GM12864 (cell line): Measurements from ENCODE around the gene NQO2.

Source experiments
- DNase-seq: peaks from one replicate; pipeline ENCODE4 v3.0.0-alpha.2; 2011; ENCODE audit warnings: low read depth
- H3K4me3 ChIP-seq: 2 replicates; pipeline ENCODE4 v1.5.1; 2011; ENCODE audit warnings: mild to moderate bottlenecking, low read depth, low read length, control low read depth
- CTCF ChIP-seq: IDR thresholded peaks from 2 replicates; pipeline ENCODE4 v1.5.1; 2011; ENCODE audit warnings: low read depth, mild to moderate bottlenecking, moderate library complexity, low read length, control low read depth, inconsistent platforms; ENCODE audit errors: missing control alignments

The NQO2 gene

GRCh38 chr6:3033652-3034051, 34.0 kb downstream of the NQO2 start:
- DNase-seq: no peak
- H3K4me3 ChIP-seq: no peak overlapping the region
- TF ChIP-seq CTCF: no peak

- DNase-seq: no peak
- TF ChIP-seq CTCF: no peak
- H3K4me3 ChIP-seq: no peak overlapping the region
Measured at GRCh38 chr6:3035397-3035796, 35.7 kb downstream of the NQO2 start.

DNA sequence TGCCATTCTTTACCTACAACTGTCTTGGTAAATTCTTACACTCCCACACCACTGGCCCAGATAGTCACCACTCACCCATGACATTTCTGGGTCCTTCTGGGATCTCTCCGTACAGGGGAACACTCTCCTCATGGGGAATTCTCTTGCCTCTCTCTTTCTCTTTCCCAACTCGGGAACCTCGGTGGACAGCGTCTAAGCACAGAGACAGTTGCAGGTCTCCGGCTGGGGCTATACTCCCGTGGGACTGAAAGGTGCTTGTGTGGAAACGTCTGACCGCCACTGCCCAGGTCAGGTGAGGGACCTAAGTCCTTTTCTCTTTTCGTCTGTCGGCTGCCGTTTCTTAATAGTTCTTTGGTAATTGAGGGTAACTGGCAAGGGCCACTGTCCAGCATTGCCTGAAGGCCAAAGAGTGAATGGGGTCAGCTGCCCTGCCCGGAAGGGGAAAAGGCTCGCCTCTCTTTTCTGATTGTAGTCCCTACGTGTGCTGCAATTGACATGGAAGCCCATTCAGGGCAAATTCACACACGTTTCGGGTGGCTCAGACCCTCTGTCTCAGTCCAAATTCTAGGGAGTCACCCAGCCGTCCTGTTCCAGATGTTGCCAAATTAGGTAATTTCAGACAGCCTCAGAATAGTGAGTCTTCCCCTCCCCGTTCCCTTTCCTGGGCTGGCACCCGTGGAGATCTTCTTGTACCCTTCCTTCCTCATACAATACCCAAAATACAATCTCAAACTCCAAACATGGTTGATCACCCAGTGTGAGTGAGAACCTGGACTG, 37.4 kb downstream of the NQO2 start:
- DNase-seq: no peak
- no peak overlapping the region for H3K4me3 ChIP-seq
- no peak for TF ChIP-seq CTCF

DNA sequence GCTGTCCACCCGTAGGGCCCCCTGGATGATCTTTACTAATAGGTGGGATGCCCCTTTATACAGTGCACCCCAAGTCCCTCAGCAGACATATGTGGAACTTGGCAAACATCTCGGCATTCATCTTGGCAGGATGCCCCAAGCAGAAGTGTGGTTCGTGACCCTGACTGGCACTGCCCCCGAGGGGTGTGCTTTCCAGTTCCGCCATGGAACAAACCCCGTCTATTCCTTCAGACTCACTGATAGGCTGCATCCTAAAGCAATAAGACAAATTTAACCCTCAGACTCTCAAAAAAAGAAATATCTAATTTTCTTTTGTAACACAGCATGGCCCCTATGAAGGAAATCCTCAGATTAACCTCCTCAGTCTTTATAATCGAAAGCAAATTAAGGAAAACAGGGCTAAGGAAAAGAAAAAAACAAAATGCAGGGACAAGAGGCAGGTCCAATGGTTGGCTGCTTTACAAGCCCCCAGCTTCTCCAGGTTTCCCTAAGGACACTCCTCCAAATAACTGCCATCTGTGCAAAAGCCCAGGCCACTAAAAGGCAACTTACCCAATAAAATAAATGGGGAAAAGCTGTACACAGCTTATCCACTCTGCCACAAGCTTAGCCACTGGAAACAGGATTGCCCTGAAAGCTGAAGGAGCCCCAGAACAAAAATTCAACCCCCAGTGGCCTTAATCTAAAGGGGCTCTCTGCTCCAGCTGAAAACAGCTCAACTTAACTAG, 38.1 kb downstream of the NQO2 start:
- TF ChIP-seq CTCF: no peak
- no peak overlapping the region for H3K4me3 ChIP-seq
- no peak for DNase-seq

GRCh38 chr6:3039384-3039783, 39.7 kb downstream of the NQO2 start:
- DNase-seq: no peak
- no peak for TF ChIP-seq CTCF
- H3K4me3 ChIP-seq: no peak overlapping the region

DNA sequence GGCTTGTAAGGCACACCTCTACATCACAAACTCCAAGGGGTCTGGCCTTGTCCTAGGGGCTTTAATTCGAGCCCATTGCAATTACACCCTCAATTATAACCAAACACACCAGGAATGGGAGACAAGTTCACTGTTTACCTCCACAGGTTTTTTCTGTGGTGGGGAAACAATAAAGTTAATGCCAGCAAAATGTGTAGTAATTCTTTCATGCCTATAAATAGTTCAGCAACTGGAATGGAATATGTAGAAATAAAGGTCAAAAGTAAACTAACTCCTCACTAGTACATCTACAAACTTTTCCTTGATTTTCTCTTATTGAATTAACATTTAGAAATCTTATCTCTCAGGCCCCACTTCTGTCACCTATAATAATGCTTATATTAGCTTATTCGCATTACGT, 41.5 kb downstream of the NQO2 start:
- DNase-seq: no peak
- no peak for TF ChIP-seq CTCF
- H3K4me3 ChIP-seq: no peak overlapping the region
